PC-9 (cell line): ENCODE data around the gene TACR2. TPM values are rescaled to one million over a fixed set of nuclear protein-coding genes. Genes with fewer than 3 reads are reported as not detected.
A peak's percentile ranks its signal among the peaks of the same experiment; 100 is the strongest.

Experiments
- BruUV-seq: library from RNA; stranded (reverse); fragments of 400-500 nt; replicated peaks from 2 replicates; lab custom pipeline; 2021; lab: Mats Ljungman, UMichigan
- CTCF ChIA-PET: fragments of 300-600 bp; sonication (Branson Sonifier 250); formaldehyde crosslinking; loops from one replicate; lab custom pipeline; 2022; ENCODE audit warnings: antibody characterized with exemption; lab: Charles Lee
- POLR2A ChIA-PET: fragments of 300-600 bp; sonication (Branson Sonifier 250); formaldehyde crosslinking; loops from one replicate; lab custom pipeline; 2022; ENCODE audit warnings: antibody characterized with exemption; ENCODE audit not compliant: unreplicated experiment; lab: Charles Lee
- DNase-seq, 2 experiments: peaks; one replicate each; pipeline versions ENCODE4 v3.0.0 to v3.0.0-alpha.2; 2015 to 2022; ENCODE audit warnings: mixed read lengths in 1 of 2
- H2AFZ ChIP-seq: fragments of 200-600 bp; sonication (generic); 2 replicates; pipeline ENCODE4 v1.8.1; 2017; ENCODE audit warnings: antibody characterized with exemption
- H3F3A ChIP-seq: fragments of 200-600 bp; sonication (generic); 2 replicates; pipeline ENCODE4 v1.8.1; 2017; ENCODE audit warnings: antibody characterized with exemption, mild to moderate bottlenecking, low read depth; ENCODE audit not compliant: insufficient read depth
- H3K27ac ChIP-seq: fragments of 200-600 bp; sonication (generic); 2 replicates; pipeline ENCODE4 v1.6.1; 2016; ENCODE audit warnings: mixed run types
- H3K27me3 ChIP-seq: fragments of 200-600 bp; sonication (generic); 2 replicates; pipeline ENCODE4 v1.6.1; 2016; ENCODE audit warnings: low read depth, mixed run types; ENCODE audit not compliant: insufficient read depth
- H3K36me3 ChIP-seq: fragments of 200-600 bp; sonication (generic); 2 replicates; pipeline ENCODE4 v1.6.1; 2016; ENCODE audit warnings: low read depth, mixed run types
- H3K4me1 ChIP-seq: fragments of 200-600 bp; sonication (generic); replicated peaks from 2 replicates; pipeline ENCODE4 v1.6.1; 2016; ENCODE audit warnings: mixed run types; ENCODE audit not compliant: insufficient read depth
- H3K4me2 ChIP-seq: fragments of 200-600 bp; sonication (generic); 2 replicates; pipeline ENCODE4 v1.6.1; 2017; ENCODE audit warnings: mixed run types
- H3K4me3 ChIP-seq: fragments of 200-600 bp; sonication (generic); 2 replicates; pipeline ENCODE4 v1.6.1; 2016; ENCODE audit warnings: mixed run types
- H3K79me2 ChIP-seq: fragments of 200-600 bp; sonication (generic); 2 replicates; pipeline ENCODE4 v1.6.1; 2017; ENCODE audit warnings: low read depth, mixed run types
- H3K9me2 ChIP-seq: fragments of 200-600 bp; sonication (generic); 2 replicates; pipeline ENCODE4 v1.8.1; 2017; ENCODE audit warnings: mild to moderate bottlenecking; ENCODE audit not compliant: insufficient read depth
- H3K9me3 ChIP-seq: fragments of 200-600 bp; sonication (generic); 2 replicates; pipeline ENCODE4 v1.8.1; 2016; ENCODE audit warnings: low read depth; ENCODE audit not compliant: insufficient read depth
- H4K20me1 ChIP-seq: fragments of 200-600 bp; sonication (generic); 2 replicates; pipeline ENCODE4 v1.8.1; 2017; ENCODE audit not compliant: insufficient read depth
- CTCF ChIP-seq: fragments of 200-600 bp; sonication (generic); conservative IDR thresholded peaks from 2 replicates; pipeline ENCODE4 v1.6.1; 2017; ENCODE audit warnings: mixed run types, antibody characterized with exemption, mild to moderate bottlenecking, moderate library complexity
- EZH2 ChIP-seq: fragments of 200-600 bp; sonication (generic); IDR thresholded peaks from 2 replicates; pipeline ENCODE4 v1.8.0; 2017; ENCODE audit warnings: antibody characterized with exemption, low read depth
- intact Hi-C: fragments of 100-400 bp; cut with micrococcal nuclease; formaldehyde crosslinking; loops from one replicate; pipeline ENCODE4 v1.10.0; 2022; ENCODE audit not compliant: unreplicated experiment
- total RNA-seq: library from RNA; stranded (reverse); gene quantifications from 2 replicates; pipeline ENCODE4 v1.2.3, GENCODE V29; 2021

TACR2 gene
- total RNA-seq, 1 experiment from 2014 or later, result not detected

GRCh38 chr10:69437321-69438259 lies 20.9 kb upstream of the TACR2 start:
- H3K9me3 ChIP-seq, result no peaks in the 10 kb centered on the region
- peaks cover 42% of the 10 kb centered on the region for H3F3A ChIP-seq
- H3K27me3 ChIP-seq, result no peaks in the 10 kb centered on the region
- DNase-seq, result peak in 1 of 2 experiments; percentile 67
- no TSS peak for BruUV-seq
- H3K4me3 ChIP-seq, result peak overlapping the region; percentile 44; the same call in 1 of the 2 replicates
- TF ChIP-seq EZH2, result no peak
- no peak for TF ChIP-seq CTCF
- intact Hi-C loops, result loop anchor here (1.0 kb wide), 3 partner anchors 11 to 29 kb away; partner anchors contain the start of gene TSPAN15
- peaks cover 54% of the 10 kb centered on the region for H3K4me1 ChIP-seq
- H3K27ac ChIP-seq, result peak overlapping the region; percentile 96
- no peaks in the 10 kb centered on the region for H3K79me2 ChIP-seq
- H3K36me3 ChIP-seq, result no peaks in the 10 kb centered on the region
- H4K20me1 ChIP-seq, result no peaks in the 10 kb centered on the region
- peak overlapping the region; percentile 80 for H3K4me2 ChIP-seq
- POLR2A ChIA-PET, result interaction anchor here (0.6 to 1.0 kb wide), 3 partner anchors 9 to 27 kb away, joined by 3 to 5 read pairs (median 3); no protein-coding TSS in a partner anchor
- H2AFZ ChIP-seq, result peak overlapping the region; percentile 63; the same call in 1 of the 2 replicates
- H3K9me2 ChIP-seq, result no peaks in the 10 kb centered on the region
- CTCF ChIA-PET, result interaction anchor here (4.1 kb wide), 1 partner anchor 12 kb away, joined by 33 read pairs; the partner anchor contains the start of gene TSPAN15

GRCh38 chr10:69435966-69436520 lies 19.3 kb upstream of the TACR2 start:
- H4K20me1 ChIP-seq, result no peaks in the 10 kb centered on the region
- no peaks in the 10 kb centered on the region for H3K27me3 ChIP-seq
- H3K4me1 ChIP-seq, result peaks cover 45% of the 10 kb centered on the region
- ChIA-PET POLR2A (no interaction called here), CTCF (interaction anchor here (0.6 kb wide), 1 partner anchor 9 kb away, joined by 6 read pairs; no protein-coding TSS in a partner anchor)
- H2AFZ ChIP-seq, result no peak overlapping the region
- intact Hi-C loops, result no loop called here
- no peak overlapping the region for H3K27ac ChIP-seq
- no peaks in the 10 kb centered on the region for H3K36me3 ChIP-seq
- no peaks in the 10 kb centered on the region for H3K9me3 ChIP-seq
- no TSS peak for BruUV-seq
- H3F3A ChIP-seq, result peaks cover 38% of the 10 kb centered on the region
- no peaks in the 10 kb centered on the region for H3K79me2 ChIP-seq
- TF ChIP-seq CTCF (no peak), EZH2 (no peak)
- H3K4me2 ChIP-seq, result no peak overlapping the region
- no peak overlapping the region for H3K4me3 ChIP-seq
- no peak for DNase-seq
- H3K9me2 ChIP-seq, result no peaks in the 10 kb centered on the region

GRCh38 chr10:69434926-69435325 lies 18.2 kb upstream of the TACR2 start:
- no peaks in the 10 kb centered on the region for H4K20me1 ChIP-seq
- no peaks in the 10 kb centered on the region for H3K27me3 ChIP-seq
- no peaks in the 10 kb centered on the region for H3K36me3 ChIP-seq
- DNase-seq, result no peak
- H3K4me2 ChIP-seq, result no peak overlapping the region
- ChIA-PET CTCF (no interaction called here), POLR2A (no interaction called here)
- no peaks in the 10 kb centered on the region for H3K9me3 ChIP-seq
- no peak for TF ChIP-seq EZH2
- TF ChIP-seq CTCF, result no peak
- peaks cover 27% of the 10 kb centered on the region for H3F3A ChIP-seq
- intact Hi-C loops, result no loop called here
- H2AFZ ChIP-seq, result no peak overlapping the region
- no peak overlapping the region for H3K4me3 ChIP-seq
- H3K9me2 ChIP-seq, result no peaks in the 10 kb centered on the region
- no peak overlapping the region for H3K27ac ChIP-seq
- BruUV-seq, result no TSS peak
- peaks cover 34% of the 10 kb centered on the region for H3K4me1 ChIP-seq
- H3K79me2 ChIP-seq, result no peaks in the 10 kb centered on the region
